GM19395 (cell line): ENCODE data around the gene UBE2K.
"Not testable (repeated sequence)": the region's sequence is repeated elsewhere in the genome, so short reads cannot be mapped to it uniquely, and the experiment has no call there.

Source experiments
- ATAC-seq: cut with Tn5 transposase; IDR thresholded peaks from one replicate; pipeline ENCODE4 v1.9.1; 2021; ENCODE audit warnings: mild to moderate bottlenecking, moderate library complexity; ENCODE audit not compliant: unreplicated experiment

UBE2K gene

GRCh38 chr4:39721788-39722187, 23.9 kb downstream of the UBE2K start:
- no peak for ATAC-seq

- no peak for ATAC-seq
These were observed 31.6 kb downstream of the UBE2K start for GRCh38 chr4:39729557-39729956.

GRCh38 chr4:39730072-39730471, 32.1 kb downstream of the UBE2K start:
- ATAC-seq = no peak

- ATAC-seq = no peak
These were observed 34.0 kb downstream of the UBE2K start for GRCh38 chr4:39731908-39732307.

GRCh38 chr4:39732728-39733127, 34.8 kb downstream of the UBE2K start:
- no peak for ATAC-seq

- not testable (repeated sequence) for ATAC-seq
These were observed 41.7 kb downstream of the UBE2K start for GRCh38 chr4:39739591-39739990.

GRCh38 chr4:39741401-39741800, 43.5 kb downstream of the UBE2K start:
- no peak for ATAC-seq

- ATAC-seq = no peak
These were observed 48.0 kb downstream of the UBE2K start for GRCh38 chr4:39745920-39746319.

- no peak for ATAC-seq
These were observed 52.3 kb downstream of the UBE2K start for GRCh38 chr4:39750216-39750615.

GRCh38 chr4:39754309-39754708, 56.4 kb downstream of the UBE2K start:
- ATAC-seq = no peak

GRCh38 chr4:39756159-39756558, 58.2 kb downstream of the UBE2K start:
- ATAC-seq = no peak

GRCh38 chr4:39758176-39758575, 60.2 kb downstream of the UBE2K start:
- no peak for ATAC-seq

GRCh38 chr4:39759569-39759968, 61.6 kb downstream of the UBE2K start:
- ATAC-seq = no peak

- ATAC-seq = no peak
These were observed 63.2 kb downstream of the UBE2K start for GRCh38 chr4:39761005-39761667.

- peak; percentile 81 for ATAC-seq
These were observed 66.0 kb downstream of the UBE2K start for GRCh38 chr4:39763714-39764572.

- no peak for ATAC-seq
These were observed 72.1 kb downstream of the UBE2K start for GRCh38 chr4:39770005-39770404.

- no peak for ATAC-seq
These were observed 72.5 kb downstream of the UBE2K start for GRCh38 chr4:39770471-39770870.

- ATAC-seq = no peak
These were observed 73.2 kb downstream of the UBE2K start for GRCh38 chr4:39770969-39771724.

GRCh38 chr4:39781988-39782387, 84.1 kb downstream of the UBE2K start:
- not testable (repeated sequence) for ATAC-seq

- no peak for ATAC-seq
These were observed 87.1 kb downstream of the UBE2K start for GRCh38 chr4:39785083-39785482.

- ATAC-seq = no peak
These were observed 88.9 kb downstream of the UBE2K start for GRCh38 chr4:39786838-39787237.

GRCh38 chr4:39792128-39792527, 94.2 kb downstream of the UBE2K start:
- no peak for ATAC-seq
